ENCODE measurements around the gene SLC50A1.
A peak's percentile ranks its signal among the peaks of the same experiment; 100 is the strongest.

- no peak for TF ChIP-seq POLR2A (IDR thresholded peaks at IDR 0.05; ENCODE audit: extremely low read depth, insufficient read length)
- TF ChIP-seq CTCF (IDR thresholded peaks at IDR 0.05; ENCODE audit: low read depth, low read length) = no peak
- peak; percentile 20; the same call in 1 of the 2 replicates for TF ChIP-seq MYC (IDR thresholded peaks at IDR 0.05; ENCODE audit: low read depth, low read length)
Observed at GRCh38 chr1:155134880-155135414, 705 bp upstream of the SLC50A1 start.

All from NB4 (cell line).